GM19452 (cell line): ENCODE data around the gene FETUB.
"Not testable (repeated sequence)": the region's sequence is repeated elsewhere in the genome, so short reads cannot be mapped to it uniquely, and the experiment has no call there.

Experiments
- ATAC-seq: cut with Tn5 transposase; IDR thresholded peaks from one replicate; pipeline ENCODE4 v1.9.1; 2021; ENCODE audit not compliant: unreplicated experiment

The FETUB gene

GRCh38 chr3:186630950-186631641, 9.1 kb upstream of the FETUB start:
- no peak for ATAC-seq

DNA sequence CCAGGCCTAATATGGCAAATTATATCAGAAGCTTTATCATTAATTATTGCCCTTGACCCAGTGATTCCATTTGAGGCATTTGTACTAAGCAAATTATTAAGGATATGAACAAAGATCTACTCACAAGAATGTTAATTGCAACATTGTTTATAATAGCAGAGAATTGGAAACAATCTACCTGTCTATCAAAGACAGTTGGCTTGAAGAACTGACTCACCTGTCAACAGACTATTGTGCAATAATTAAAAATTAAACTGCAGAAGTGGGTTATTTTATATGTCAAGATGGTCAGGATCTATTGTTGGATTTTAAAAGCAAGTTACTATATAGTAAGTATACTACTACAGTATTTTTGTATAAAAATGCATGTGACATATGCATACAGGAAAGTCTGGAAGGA, 6.7 kb upstream of the FETUB start:
- ATAC-seq: no peak

DNA sequence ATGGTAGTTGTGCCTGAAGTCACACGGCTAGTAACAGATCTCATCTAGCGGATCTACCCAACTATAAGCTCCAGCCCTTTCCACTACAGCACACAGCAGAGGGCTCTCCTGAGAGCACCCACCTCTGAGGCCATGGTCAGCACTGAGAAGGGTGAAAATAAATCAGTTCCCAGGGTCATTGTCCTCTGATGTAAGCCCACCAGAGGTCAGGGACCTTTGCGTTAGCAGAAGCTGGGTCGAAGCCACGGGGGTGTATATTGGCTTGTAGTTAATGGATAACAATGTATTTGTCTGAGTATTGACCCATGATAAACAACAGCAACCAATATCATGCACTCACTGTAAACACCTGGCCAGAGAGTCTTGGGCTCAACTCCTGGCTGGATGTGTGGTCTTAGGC, 6.0 kb upstream of the FETUB start:
- ATAC-seq: not testable (repeated sequence)

GRCh38 chr3:186635532-186635931, 4.7 kb upstream of the FETUB start:
- ATAC-seq: no peak

- ATAC-seq: no peak
Observed at GRCh38 chr3:186636536-186636935, 3.7 kb upstream of the FETUB start.

DNA sequence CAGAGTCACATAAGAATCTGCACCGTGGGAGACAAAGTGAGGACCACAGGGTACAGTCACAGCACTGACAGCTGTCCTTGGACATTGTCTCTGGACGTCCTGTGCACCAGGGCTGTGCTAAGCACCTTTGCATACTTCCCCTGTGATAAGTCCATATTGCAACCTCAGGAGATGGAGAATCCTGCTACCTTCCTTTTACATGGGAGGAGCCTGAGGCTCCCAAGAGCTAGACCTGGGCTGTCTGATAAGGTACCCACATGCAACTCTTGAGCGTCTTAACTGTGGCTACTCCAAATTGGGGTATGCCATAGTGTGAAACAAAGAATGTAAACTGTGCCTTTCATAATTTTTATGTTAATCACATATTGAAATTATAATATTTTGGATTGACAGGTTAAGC, 2.5 kb upstream of the FETUB start:
- ATAC-seq: no peak

DNA sequence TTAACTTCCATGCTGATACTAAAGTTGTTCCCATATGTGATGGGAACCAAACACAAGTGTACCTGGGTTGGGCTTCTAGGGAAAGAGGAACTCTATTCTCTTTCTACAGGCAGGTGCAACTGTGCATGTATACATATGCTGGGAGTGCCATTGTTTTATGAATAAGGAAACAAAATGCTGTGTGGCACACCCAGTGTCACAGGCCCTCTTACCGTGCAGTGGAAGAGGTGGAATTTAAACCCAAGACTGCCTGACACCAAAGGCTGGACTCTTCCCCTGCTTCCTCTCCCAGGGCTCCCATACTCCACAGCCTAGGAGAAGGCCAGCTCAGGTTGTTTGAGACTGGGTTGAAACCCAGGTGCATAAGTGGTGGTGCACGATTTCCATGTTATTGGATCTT, 1.9 kb upstream of the FETUB start:
- no peak for ATAC-seq

DNA sequence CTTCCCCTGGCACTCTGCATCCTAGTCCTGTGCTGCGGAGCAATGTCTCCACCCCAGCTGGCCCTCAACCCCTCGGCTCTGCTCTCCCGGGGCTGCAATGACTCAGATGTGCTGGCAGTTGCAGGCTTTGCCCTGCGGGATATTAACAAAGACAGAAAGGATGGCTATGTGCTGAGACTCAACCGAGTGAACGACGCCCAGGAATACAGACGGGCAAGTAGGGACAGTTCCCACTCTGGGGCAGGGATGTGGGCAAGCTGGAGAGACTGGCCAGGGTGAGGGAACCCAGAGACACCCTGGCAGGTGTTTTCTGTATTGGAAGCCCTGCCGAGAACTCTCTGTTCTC, 247 bp downstream of the FETUB start:
- ATAC-seq: no peak

GRCh38 chr3:186640929-186641328, 730 bp downstream of the FETUB start:
- ATAC-seq: no peak

DNA sequence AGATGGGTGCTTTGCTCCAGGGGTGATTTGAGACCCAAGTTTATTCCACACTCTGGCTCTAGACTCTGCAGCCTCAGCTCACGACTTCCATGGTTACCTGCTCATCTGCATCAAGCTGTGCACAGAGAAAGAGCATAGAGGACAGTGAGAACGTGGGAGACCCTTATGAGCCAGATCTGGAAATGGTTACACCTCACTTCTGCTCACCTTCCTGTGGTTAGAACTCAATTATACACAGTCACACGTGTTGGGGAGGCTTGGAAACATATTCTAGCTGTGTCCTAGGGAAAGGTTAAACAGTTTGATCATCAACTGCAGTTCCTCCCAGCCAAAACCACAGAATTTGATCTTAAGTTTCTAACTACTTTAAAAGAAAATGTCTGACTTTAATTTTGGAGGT, 1.8 kb downstream of the FETUB start:
- ATAC-seq: no peak

DNA sequence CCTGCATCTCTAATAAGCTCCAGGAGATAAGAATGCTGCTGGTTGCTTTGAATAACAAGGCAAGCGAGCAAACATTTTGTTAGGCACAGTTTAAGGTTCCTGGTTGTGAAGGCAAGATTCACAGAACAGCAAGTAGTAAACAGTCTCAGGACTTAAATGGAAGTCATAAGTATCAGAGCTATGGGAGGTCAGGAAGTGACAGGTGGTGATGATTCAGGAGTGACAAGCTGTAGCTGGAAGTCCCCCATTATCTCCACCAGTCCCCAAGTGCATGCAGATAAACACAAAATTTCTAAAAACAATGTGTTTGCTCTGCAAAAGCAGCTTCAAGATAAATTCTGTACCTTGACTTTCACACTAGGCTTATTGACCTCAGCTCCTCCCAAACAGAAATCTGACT, 3.3 kb downstream of the FETUB start:
- ATAC-seq: no peak

- ATAC-seq: no peak
Observed at GRCh38 chr3:186644683-186645082, 4.5 kb downstream of the FETUB start.

- no peak for ATAC-seq
Observed at GRCh38 chr3:186646106-186646505, 5.9 kb downstream of the FETUB start.

- ATAC-seq: no peak
Observed at GRCh38 chr3:186646841-186647240, 6.6 kb downstream of the FETUB start.

- no peak for ATAC-seq
Observed at GRCh38 chr3:186648851-186649250, 8.7 kb downstream of the FETUB start.

- no peak for ATAC-seq
Observed at GRCh38 chr3:186651678-186652215, 11.5 kb downstream of the FETUB start.

DNA sequence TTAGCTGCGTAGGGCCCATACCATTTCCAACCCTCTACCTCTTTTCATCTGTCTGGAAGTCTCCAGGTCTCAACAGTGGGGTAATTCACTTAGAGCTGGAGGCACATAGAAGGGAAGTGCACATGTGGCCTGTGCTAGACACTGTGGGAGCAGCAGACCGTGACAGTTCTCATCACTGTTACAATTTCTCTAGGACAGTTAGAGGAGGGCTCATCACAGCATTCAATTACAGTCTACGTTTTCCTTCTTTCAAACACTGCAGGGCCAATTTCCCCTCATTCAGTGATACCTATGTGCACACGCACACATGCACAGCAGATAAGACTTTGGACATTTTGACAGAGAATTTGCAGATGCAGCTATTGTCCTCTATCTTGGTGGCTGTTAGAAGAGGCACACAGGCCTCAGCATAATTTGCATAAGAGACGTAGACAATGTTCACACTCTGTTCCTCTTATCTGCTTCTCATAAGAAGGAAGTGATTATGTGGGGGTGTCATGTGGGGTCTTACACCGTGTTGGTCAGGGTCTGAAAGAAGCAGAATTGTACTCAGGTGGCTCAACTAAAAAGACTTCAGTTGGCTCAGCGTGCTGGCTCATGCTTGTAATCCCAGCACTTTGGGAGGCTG, 13.0 kb downstream of the FETUB start:
- ATAC-seq: peak; percentile 99

DNA sequence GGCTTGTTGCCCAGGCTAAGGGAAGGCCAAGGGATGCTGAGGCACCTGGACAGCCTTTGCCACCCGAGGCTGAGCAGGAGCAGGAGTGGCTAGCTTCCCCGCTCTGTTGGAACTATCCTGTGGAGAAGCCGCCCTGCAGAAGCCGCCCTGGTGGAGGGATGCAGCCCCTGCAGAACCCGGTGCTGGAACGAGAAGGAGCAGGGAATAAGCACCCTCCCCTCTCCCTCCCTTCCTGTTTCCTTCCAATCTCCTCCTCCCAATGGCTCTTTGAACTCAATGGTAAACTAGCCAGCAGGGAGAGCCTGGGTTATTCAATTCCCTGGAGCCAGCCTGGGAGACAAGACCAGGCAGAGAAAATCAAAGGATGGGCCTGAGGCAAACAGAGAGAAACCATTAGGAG, 13.8 kb downstream of the FETUB start:
- ATAC-seq: no peak

DNA sequence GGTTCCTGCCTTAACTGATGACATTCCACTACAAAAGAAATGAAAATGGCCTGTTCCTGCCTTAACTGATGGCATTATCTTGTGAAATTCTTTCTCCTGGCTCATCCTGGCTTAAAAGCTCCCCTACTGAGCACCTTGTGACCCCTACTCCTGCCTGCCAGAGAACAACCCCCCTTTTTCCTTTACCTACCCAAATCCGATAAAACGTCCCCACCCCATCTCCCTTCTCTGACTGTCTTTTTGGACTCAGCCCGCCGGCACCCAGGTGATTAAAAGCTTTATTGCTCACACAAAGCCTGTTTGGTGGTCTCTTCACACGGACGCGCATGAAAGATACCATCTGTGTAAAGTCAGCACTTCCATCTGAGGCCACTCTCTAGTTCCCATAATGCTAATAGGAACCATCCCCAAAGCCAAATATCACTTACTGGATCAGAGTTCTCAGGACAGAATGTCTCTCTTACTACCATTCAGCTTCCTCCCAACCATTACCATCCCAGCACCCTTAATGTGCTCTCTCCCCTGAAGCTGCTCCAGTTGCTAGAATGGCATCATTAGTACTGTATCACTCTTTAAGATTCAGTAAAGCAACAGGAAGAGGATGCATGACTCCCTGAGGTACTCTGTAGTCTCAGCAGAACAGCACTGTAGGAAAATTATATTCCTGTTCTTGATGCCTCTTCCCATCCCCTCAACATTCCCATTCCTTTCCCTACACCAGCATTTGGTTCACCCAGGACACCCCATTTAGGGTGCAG, 23.3 kb downstream of the FETUB start:
- no peak for ATAC-seq

DNA sequence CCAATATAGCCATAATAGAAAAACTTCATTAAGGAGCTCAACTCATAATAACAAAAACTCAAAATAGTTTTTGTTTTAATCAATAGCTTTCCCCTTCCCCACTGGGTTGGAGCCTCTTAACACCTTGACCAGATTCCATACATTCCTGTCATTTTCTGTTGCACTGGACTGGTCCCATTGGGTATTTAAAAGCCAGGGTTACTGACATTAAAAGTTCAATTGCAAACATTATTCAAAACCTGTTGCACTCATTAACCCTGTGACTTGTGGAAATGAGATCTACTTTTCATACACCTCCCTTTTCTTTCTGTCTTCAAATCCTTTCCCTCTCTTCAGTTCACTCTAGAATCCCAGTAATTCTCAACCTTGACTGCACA, 23.9 kb downstream of the FETUB start:
- ATAC-seq: no peak

- no peak for ATAC-seq
Observed at GRCh38 chr3:186664506-186664905, 24.3 kb downstream of the FETUB start.

GRCh38 chr3:186665625-186666188, 25.5 kb downstream of the FETUB start, which contains the start of gene HRG:
Gene HRG (plus strand): TSS chr3:186666014. CDS start chr3:186666032, 18 bp downstream.
- no peak for ATAC-seq
